GM19099 (cell line): ENCODE measurements around the gene TLCD3A.

ENCODE experiments used
- POLR2A ChIP-seq: IDR thresholded peaks from 3 replicates; pipeline ENCODE4 v1.6.1; 2011; ENCODE audit warnings: low read depth; ENCODE audit not compliant: insufficient read length; ENCODE audit errors: extremely low read depth

The TLCD3A gene

DNA sequence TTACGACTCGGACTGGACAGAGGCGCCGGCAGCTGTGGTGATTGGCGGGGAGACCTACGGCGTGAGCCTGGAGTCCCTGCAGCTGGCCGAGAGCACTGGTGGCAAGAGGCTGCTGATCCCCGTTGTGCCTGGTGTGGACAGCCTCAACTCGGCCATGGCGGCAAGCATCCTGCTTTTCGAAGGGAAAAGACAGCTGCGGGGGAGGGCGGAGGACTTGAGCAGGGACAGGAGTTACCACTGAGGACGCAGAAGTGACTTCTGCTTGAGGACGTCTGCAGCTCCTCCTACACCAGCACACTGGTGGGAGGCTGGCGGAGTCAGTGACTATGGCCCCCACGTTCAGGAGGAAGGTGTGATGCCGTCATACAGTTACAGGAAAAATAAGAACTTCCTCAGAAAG, 59.4 kb downstream of the TLCD3A start:
- TF ChIP-seq POLR2A: no peak

DNA sequence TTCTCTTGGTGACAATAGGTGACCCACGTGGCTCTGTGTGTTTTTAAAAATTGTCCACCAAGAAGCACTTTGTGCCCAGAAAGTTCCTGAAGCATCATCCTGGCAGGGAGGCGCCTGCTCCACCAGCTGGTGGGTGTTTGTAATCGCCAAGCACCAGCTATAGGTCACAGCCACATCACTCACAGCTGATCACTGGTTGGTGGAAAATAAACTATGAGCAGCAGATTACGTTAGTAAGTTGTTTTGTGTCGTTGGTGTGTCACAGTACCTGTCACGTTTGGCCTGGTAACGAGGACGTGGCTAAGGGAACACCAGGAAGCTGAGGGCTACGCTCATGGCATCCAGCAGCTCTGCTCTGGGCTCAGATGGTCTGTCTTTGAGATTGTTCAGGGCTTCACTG, 59.9 kb downstream of the TLCD3A start:
- no peak for TF ChIP-seq POLR2A
